ENCODE results near the gene ADSS1. TPM values are rescaled to one million over a fixed set of nuclear protein-coding genes. Genes with fewer than 3 reads are reported as not detected.
A peak's percentile ranks its signal among the peaks of the same experiment; 100 is the strongest.

The ADSS1 gene
- total and polyA plus RNA-seq, 4 donors: 5.3 to 9.3 (median 7.1) TPM

DNA sequence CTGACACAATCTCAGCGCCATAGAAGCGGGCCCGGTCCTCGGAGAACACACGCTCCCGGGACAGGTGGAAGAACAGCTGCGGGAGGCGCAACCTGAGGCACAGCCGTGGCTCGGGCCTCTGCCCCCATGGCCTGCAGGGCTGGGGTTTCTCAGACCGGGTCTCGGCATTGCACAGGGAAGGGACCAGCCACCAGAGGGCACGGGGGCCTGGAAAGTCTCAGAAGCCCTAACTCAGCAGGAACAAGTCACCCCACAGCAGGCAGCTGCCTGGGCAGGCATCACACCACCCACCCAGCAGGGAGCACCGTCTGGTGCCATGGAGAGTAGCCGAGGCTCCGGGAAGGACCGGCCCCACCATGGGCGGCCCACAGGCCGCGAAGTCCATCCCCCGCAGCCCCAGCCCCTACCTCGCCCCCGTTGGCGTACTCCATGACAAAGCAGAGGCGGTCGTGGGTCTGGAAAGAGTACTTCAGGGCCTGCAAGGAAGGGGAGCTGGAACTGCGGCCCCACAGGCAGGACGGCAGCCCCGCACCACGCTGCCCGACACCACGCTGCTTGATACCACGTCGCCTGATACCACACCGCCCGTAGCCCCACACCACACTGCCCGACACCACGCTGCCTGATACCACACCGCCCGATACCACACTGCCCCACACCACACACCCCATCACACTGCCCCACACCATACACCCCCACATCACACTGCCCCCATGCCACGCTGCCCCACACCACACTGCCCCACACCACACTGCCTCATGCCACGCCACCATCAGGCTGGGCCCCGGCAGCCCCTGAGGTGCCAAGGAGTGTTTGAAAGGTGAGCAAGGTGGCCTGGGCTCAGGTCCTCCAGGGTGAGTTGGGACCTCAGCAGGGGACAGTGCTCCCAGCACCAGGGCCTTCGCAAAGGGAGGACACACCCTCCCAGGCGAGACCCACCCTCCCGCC lies 49.8 kb downstream of the ADSS1 start:
- no peak overlapping the region for H3K9ac ChIP-seq (ENCODE audit: insufficient read depth in 1 of 2, low read length in 2 of 2)
- H3K27ac ChIP-seq (ENCODE audit: low read depth in 1 of 2, low read length in 1 of 2): peak overlapping the region in 1 of 2 donors; percentile 28
- H3K4me1 ChIP-seq (ENCODE audit: control insufficient read depth in 5 of 5, insufficient read depth in 5 of 5, low read length in 5 of 5): peaks cover 0 to 19% (median 3%) of the 10 kb centered on the region in 5 donors
- H3K9me3 ChIP-seq (ENCODE audit: control insufficient read depth in 4 of 4, insufficient read depth in 3 of 4, low read length in 3 of 4): peaks cover 0 to 7% (median 0%) of the 10 kb centered on the region in 4 donors
- DNase-seq: no peak
- TF ChIP-seq, protein P1, sequence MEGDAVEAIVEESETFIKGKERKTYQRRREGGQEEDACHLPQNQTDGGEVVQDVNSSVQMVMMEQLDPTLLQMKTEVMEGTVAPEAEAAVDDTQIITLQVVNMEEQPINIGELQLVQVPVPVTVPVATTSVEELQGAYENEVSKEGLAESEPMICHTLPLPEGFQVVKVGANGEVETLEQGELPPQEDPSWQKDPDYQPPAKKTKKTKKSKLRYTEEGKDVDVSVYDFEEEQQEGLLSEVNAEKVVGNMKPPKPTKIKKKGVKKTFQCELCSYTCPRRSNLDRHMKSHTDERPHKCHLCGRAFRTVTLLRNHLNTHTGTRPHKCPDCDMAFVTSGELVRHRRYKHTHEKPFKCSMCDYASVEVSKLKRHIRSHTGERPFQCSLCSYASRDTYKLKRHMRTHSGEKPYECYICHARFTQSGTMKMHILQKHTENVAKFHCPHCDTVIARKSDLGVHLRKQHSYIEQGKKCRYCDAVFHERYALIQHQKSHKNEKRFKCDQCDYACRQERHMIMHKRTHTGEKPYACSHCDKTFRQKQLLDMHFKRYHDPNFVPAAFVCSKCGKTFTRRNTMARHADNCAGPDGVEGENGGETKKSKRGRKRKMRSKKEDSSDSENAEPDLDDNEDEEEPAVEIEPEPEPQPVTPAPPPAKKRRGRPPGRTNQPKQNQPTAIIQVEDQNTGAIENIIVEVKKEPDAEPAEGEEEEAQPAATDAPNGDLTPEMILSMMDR (IDR thresholded peaks at IDR 0.05; ENCODE audit: control extremely low read depth, extremely low read depth): no peak
- H3K4me3 ChIP-seq: no peak overlapping the region
- no peak for ATAC-seq (ENCODE audit: insufficient read depth, low FRiP score)
- H3K27me3 ChIP-seq (ENCODE audit: control insufficient read depth in 3 of 3, insufficient read depth in 3 of 3, low read length in 2 of 3): no peaks in the 10 kb centered on the region
- 87 to 88% methylated on average over 42 to 46 of the region's 46 CpGs for WGBS, 2 donors
- H3K36me3 ChIP-seq (ENCODE audit: control insufficient read depth in 4 of 4, insufficient read depth in 4 of 4, low read length in 4 of 4): peaks cover 8 to 67% (median 28%) of the 10 kb centered on the region in 4 donors

DNA sequence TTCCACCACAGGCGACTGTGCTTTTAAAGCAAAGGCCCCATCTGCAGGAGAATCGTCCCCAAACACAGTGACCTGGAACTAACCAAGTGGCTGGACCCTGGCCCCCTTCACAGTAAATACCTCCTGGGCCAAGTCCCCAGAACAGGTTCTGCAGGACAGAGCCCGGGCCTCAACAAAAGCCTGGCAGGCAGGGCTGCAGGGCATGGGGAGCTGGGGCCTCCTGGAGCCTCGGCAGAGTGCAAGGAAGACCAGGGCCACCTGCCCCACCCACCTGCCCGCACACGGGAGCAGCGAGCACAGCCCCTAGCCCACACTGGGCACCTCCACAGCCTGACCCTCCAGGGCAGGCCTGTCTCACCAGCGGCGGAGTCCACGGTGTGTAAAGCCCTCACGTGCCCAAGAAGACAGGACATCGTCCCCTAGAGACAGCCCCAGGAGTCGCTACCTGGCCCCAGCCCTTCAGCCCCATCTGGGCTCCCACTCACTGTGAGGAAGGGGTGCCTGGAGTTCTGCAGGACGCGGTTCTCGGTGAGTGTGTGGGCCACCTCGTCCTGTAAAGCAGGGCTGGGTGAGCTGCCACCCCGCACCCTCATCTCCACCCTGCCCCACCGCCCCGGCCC lies 50.5 kb downstream of the ADSS1 start:
- ATAC-seq (ENCODE audit: insufficient read depth, low FRiP score): no peak
- peaks cover 8 to 74% (median 28%) of the 10 kb centered on the region in 4 donors for H3K36me3 ChIP-seq (ENCODE audit: control insufficient read depth in 4 of 4, insufficient read depth in 4 of 4, low read length in 4 of 4)
- no peaks in the 10 kb centered on the region for H3K27me3 ChIP-seq (ENCODE audit: control insufficient read depth in 3 of 3, insufficient read depth in 3 of 3, low read length in 2 of 3)
- TF ChIP-seq, protein P1 (IDR thresholded peaks at IDR 0.05; ENCODE audit: control extremely low read depth, extremely low read depth): no peak
- no peak overlapping the region for H3K27ac ChIP-seq (ENCODE audit: low read depth in 1 of 2, low read length in 1 of 2)
- peaks cover 0 to 7% (median 0%) of the 10 kb centered on the region in 4 donors for H3K9me3 ChIP-seq (ENCODE audit: control insufficient read depth in 4 of 4, insufficient read depth in 3 of 4, low read length in 3 of 4)
- no peak overlapping the region for H3K4me3 ChIP-seq
- H3K4me1 ChIP-seq (ENCODE audit: control insufficient read depth in 5 of 5, insufficient read depth in 5 of 5, low read length in 5 of 5): peaks cover 0 to 15% (median 0%) of the 10 kb centered on the region in 5 donors
- DNase-seq: peak; percentile 57 to 78 (median 68)
- 75 to 83% methylated on average over 20 of the region's 20 CpGs for WGBS, 2 donors
- H3K9ac ChIP-seq (ENCODE audit: insufficient read depth in 1 of 2, low read length in 2 of 2): no peak overlapping the region

DNA sequence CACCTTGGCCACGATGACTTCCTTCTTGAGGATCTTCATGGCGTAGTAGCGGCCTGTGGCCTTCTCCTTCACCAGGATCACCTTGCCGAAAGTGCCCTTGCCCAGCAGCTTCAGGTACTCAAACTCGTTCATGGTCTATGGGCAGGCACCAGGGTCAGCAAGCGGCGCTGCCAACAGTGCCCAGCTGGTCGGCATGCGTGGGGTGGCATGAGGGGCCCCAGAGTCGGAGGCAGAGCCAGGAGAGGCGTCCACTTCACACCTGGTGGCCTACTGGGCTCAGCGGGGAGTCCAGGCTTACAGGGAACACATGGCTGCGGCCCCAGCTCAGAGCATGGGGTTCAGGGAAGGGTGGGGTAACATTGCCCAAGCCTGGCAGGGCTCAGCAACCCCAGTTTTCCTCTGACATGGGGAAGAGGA lies 51.1 kb downstream of the ADSS1 start:
- ATAC-seq (ENCODE audit: insufficient read depth, low FRiP score) (no peak), DNase-seq (no peak)
- no peak overlapping the region for H3K27ac ChIP-seq (ENCODE audit: low read depth in 1 of 2, low read length in 1 of 2)
- H3K4me3 ChIP-seq: no peak overlapping the region
- peaks cover 8 to 79% (median 28%) of the 10 kb centered on the region in 4 donors for H3K36me3 ChIP-seq (ENCODE audit: control insufficient read depth in 4 of 4, insufficient read depth in 4 of 4, low read length in 4 of 4)
- no peaks in the 10 kb centered on the region for H3K27me3 ChIP-seq (ENCODE audit: control insufficient read depth in 3 of 3, insufficient read depth in 3 of 3, low read length in 2 of 3)
- TF ChIP-seq, protein P1 (IDR thresholded peaks at IDR 0.05; ENCODE audit: control extremely low read depth, extremely low read depth): no peak
- no peak overlapping the region for H3K9ac ChIP-seq (ENCODE audit: insufficient read depth in 1 of 2, low read length in 2 of 2)
- 82 to 83% methylated on average over 13 of the region's 13 CpGs for WGBS, 2 donors
- H3K4me1 ChIP-seq (ENCODE audit: control insufficient read depth in 5 of 5, insufficient read depth in 5 of 5, low read length in 5 of 5): peaks cover 0 to 15% (median 0%) of the 10 kb centered on the region in 5 donors
- peaks cover 0 to 7% (median 0%) of the 10 kb centered on the region in 4 donors for H3K9me3 ChIP-seq (ENCODE audit: control insufficient read depth in 4 of 4, insufficient read depth in 3 of 4, low read length in 3 of 4)

All from lung (tissue), 12 donors.